GM18499 (cell line): ENCODE measurements around the gene MEGF10.

Experiments
- ATAC-seq: cut with Tn5 transposase; IDR thresholded peaks from one replicate; pipeline ENCODE4 v1.9.1; 2021; ENCODE audit warnings: moderate number of reproducible peaks; ENCODE audit not compliant: insufficient read depth, unreplicated experiment

The MEGF10 gene

DNA sequence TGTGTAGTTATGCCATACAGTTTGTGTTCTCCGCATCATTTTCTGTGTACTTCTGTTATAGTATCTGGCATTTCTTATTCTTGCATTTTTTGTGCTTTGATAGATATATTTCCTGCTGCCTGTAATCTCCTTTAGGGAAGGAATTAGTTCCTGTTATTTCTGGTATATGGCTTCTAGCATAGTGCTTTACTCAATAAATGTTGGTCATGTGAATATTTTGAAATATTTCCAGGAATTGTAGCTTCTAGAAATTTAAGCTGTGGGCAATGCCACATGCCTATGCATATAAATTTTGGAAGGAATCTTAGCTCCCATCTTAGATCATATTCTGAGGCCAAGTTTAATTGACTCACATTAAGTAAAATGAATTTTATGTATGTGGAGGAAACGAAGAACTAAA is 215.3 kb downstream of the MEGF10 start:
- ATAC-seq: no peak

GRCh38 chr5:127506616-127507015 is 216.0 kb downstream of the MEGF10 start:
- ATAC-seq: no peak

- ATAC-seq: no peak
Observed at GRCh38 chr5:127508644-127509373, 218.2 kb downstream of the MEGF10 start.
